ENCODE data around the gene KIF2C.

- no peak for TF ChIP-seq POLR2A (IDR thresholded peaks at IDR 0.05; ENCODE audit: low read depth, low read length)
- no peak for TF ChIP-seq POLR2AphosphoS5 (IDR thresholded peaks at IDR 0.05; ENCODE audit: low read depth, low read length)
- TF ChIP-seq POU2F2 (IDR thresholded peaks at IDR 0.05; ENCODE audit: low read depth, low read length) = no peak
- TF ChIP-seq TAF1 (IDR thresholded peaks at IDR 0.05; ENCODE audit: low read depth, low read length) = no peak
- TF ChIP-seq SPI1 (IDR thresholded peaks at IDR 0.05; ENCODE audit: low read depth, low read length) = no peak
These were observed 77.7 kb downstream of the KIF2C start for GRCh38 chr1:44817307-44817706.
